NT2/D1 (cell line): ENCODE results near the gene TFDP2.
"Not testable (repeated sequence)": the region's sequence is repeated elsewhere in the genome, so short reads cannot be mapped to it uniquely, and the experiment has no call there.

Experiments
- DNase-seq: peaks from one replicate; pipeline ENCODE4 v3.0.0-alpha.2; 2011; ENCODE audit warnings: low read depth, low spot score
- H3K27me3 ChIP-seq: 2 replicates; pipeline ENCODE4 v1.6.0; 2011; ENCODE audit warnings: mild to moderate bottlenecking; ENCODE audit not compliant: insufficient read length, insufficient read depth
- H3K36me3 ChIP-seq: 2 replicates; pipeline ENCODE4 v1.6.1; 2011; ENCODE audit warnings: mild to moderate bottlenecking, low read length, mixed read lengths; ENCODE audit not compliant: insufficient read depth, insufficient read length
- H3K4me1 ChIP-seq: 2 replicates; pipeline ENCODE4 v1.5.1; 2011; ENCODE audit not compliant: insufficient read depth, insufficient read length
- H3K4me3 ChIP-seq: 2 replicates; pipeline ENCODE4 v1.5.1; 2011; ENCODE audit warnings: low read depth; ENCODE audit not compliant: insufficient read length
- H3K9ac ChIP-seq: 2 replicates; pipeline ENCODE4 v1.6.0; 2011; ENCODE audit warnings: low read depth; ENCODE audit not compliant: insufficient read length
- H3K9me3 ChIP-seq: 2 replicates; pipeline ENCODE4 v1.5.1; 2011; ENCODE audit warnings: mild to moderate bottlenecking, low read length; ENCODE audit not compliant: insufficient read depth
- SUZ12 ChIP-seq: IDR thresholded peaks from 2 replicates; pipeline ENCODE4 v1.6.1; 2011; ENCODE audit not compliant: insufficient read length, insufficient read depth; ENCODE audit errors: extremely low read depth
- YY1 ChIP-seq: IDR thresholded peaks from 2 replicates; pipeline ENCODE4 v1.6.1; 2011; ENCODE audit not compliant: insufficient read length, insufficient read depth
- ZNF274 ChIP-seq: IDR thresholded peaks from 2 replicates; pipeline ENCODE4 v1.6.1; 2011; ENCODE audit warnings: mild to moderate bottlenecking, low read depth, low read length

The TFDP2 gene

GRCh38 chr3:142105991-142106390 lies 43.4 kb downstream of the TFDP2 start:
- no peaks in the 10 kb centered on the region for H3K9me3 ChIP-seq
- H3K9ac ChIP-seq: no peak overlapping the region
- H3K27me3 ChIP-seq: no peaks in the 10 kb centered on the region
- no peaks in the 10 kb centered on the region for H3K4me1 ChIP-seq
- H3K4me3 ChIP-seq: no peak overlapping the region
- TF ChIP-seq YY1: no peak
- DNase-seq: no peak
- no peaks in the 10 kb centered on the region for H3K36me3 ChIP-seq

- H3K4me1 ChIP-seq: no peaks in the 10 kb centered on the region
- no peaks in the 10 kb centered on the region for H3K27me3 ChIP-seq
- no peaks in the 10 kb centered on the region for H3K36me3 ChIP-seq
- no peaks in the 10 kb centered on the region for H3K9me3 ChIP-seq
- no peak overlapping the region for H3K9ac ChIP-seq
- TF ChIP-seq YY1: no peak
- TF ChIP-seq ZNF274: no peak
- TF ChIP-seq SUZ12: no peak
- DNase-seq: no peak
- no peak overlapping the region for H3K4me3 ChIP-seq
Observed at GRCh38 chr3:142104763-142105162, 44.6 kb downstream of the TFDP2 start.

GRCh38 chr3:142098964-142099363 lies 50.4 kb downstream of the TFDP2 start:
- Histone ChIP-seq H3K9me3 (no peaks in the 10 kb centered on the region), H3K9ac (no peak overlapping the region), H3K4me3 (no peak overlapping the region), H3K4me1 (no peaks in the 10 kb centered on the region), H3K36me3 (no peaks in the 10 kb centered on the region), H3K27me3 (no peaks in the 10 kb centered on the region)
- no peak for TF ChIP-seq ZNF274
- TF ChIP-seq YY1: no peak
- TF ChIP-seq SUZ12: no peak
- DNase-seq: no peak

GRCh38 chr3:142097099-142097843 lies 52.1 kb downstream of the TFDP2 start:
- no peaks in the 10 kb centered on the region for H3K4me1 ChIP-seq
- DNase-seq: no peak

GRCh38 chr3:142095841-142096240 lies 53.5 kb downstream of the TFDP2 start:
- Histone ChIP-seq H3K27me3 (no peaks in the 10 kb centered on the region), H3K9me3 (no peaks in the 10 kb centered on the region), H3K4me1 (no peaks in the 10 kb centered on the region), H3K4me3 (no peak overlapping the region), H3K36me3 (no peaks in the 10 kb centered on the region), H3K9ac (no peak overlapping the region)
- TF ChIP-seq SUZ12: no peak
- TF ChIP-seq ZNF274: no peak
- TF ChIP-seq YY1: no peak
- DNase-seq: no peak

More at GRCh38 chr3:142097099-142097843, 52.1 kb downstream of the TFDP2 start:
- Histone ChIP-seq H3K9ac (no peak overlapping the region), H3K27me3 (no peaks in the 10 kb centered on the region), H3K36me3 (no peaks in the 10 kb centered on the region), H3K4me3 (no peak overlapping the region), H3K9me3 (no peaks in the 10 kb centered on the region)
- TF ChIP-seq SUZ12 (no peak), YY1 (no peak), ZNF274 (no peak)

GRCh38 chr3:142088925-142089324 lies 60.4 kb downstream of the TFDP2 start:
- H3K4me3 ChIP-seq, H3K36me3 ChIP-seq, H3K9me3 ChIP-seq, H3K4me1 ChIP-seq, DNase-seq, H3K9ac ChIP-seq, H3K27me3 ChIP-seq: not testable (repeated sequence)

- no peak for DNase-seq
Observed at GRCh38 chr3:142088522-142088921, 60.8 kb downstream of the TFDP2 start.

GRCh38 chr3:142087676-142088075 lies 61.7 kb downstream of the TFDP2 start:
- no peak for TF ChIP-seq SUZ12
- TF ChIP-seq ZNF274: no peak
- no peak for TF ChIP-seq YY1
- H3K27me3 ChIP-seq: no peaks in the 10 kb centered on the region
- H3K4me3 ChIP-seq: no peak overlapping the region
- DNase-seq: no peak
- H3K9me3 ChIP-seq: no peaks in the 10 kb centered on the region
- H3K36me3 ChIP-seq: no peaks in the 10 kb centered on the region
- no peak overlapping the region for H3K9ac ChIP-seq
- H3K4me1 ChIP-seq: no peaks in the 10 kb centered on the region

More at GRCh38 chr3:142088522-142088921, 60.8 kb downstream of the TFDP2 start:
- H3K4me1 ChIP-seq: no peaks in the 10 kb centered on the region
- H3K9me3 ChIP-seq: no peaks in the 10 kb centered on the region
- no peak overlapping the region for H3K9ac ChIP-seq
- H3K4me3 ChIP-seq: no peak overlapping the region
- H3K27me3 ChIP-seq: no peaks in the 10 kb centered on the region
- no peaks in the 10 kb centered on the region for H3K36me3 ChIP-seq
- TF ChIP-seq ZNF274 (no peak), YY1 (no peak), SUZ12 (no peak)
